ENCODE results near the gene PIK3C2A.

PIK3C2A gene

GRCh38 chr11:17161515-17161914 lies 46.3 kb downstream of the PIK3C2A start:
- DNase-seq: no peak

- DNase-seq: no peak
These were observed 48.3 kb downstream of the PIK3C2A start for GRCh38 chr11:17159441-17159840.
